Astrocyte (in vitro differentiated cells and primary cell): ENCODE results near the gene SCAANT1. TPM values are rescaled to one million over a fixed set of nuclear protein-coding genes. Genes with fewer than 3 reads are reported as not detected.
A peak's percentile ranks its signal among the peaks of the same experiment; 100 is the strongest.

ENCODE experiments used
- DNase-seq: peaks from one replicate; pipeline ENCODE4 v3.0.0-alpha.2; 2010; ENCODE audit warnings: low read depth
- FAIRE-seq: peaks from 2 replicates; lab custom pipeline; 2011; peaks lifted over from hg19 to GRCh38; lab: Jason Lieb, UNC
- H2AFZ ChIP-seq: 2 replicates; pipeline ENCODE4 v1.6.0; 2012; ENCODE audit warnings: low read depth, low read length, inconsistent platforms
- H3K27ac ChIP-seq: 2 replicates; pipeline ENCODE4 v1.5.1; 2011; ENCODE audit warnings: low read depth, low read length, inconsistent platforms
- H3K27me3 ChIP-seq: 2 replicates; pipeline ENCODE4 v1.6.0; 2011; ENCODE audit warnings: low read length, inconsistent platforms; ENCODE audit not compliant: insufficient read depth
- H3K36me3 ChIP-seq: 2 replicates; pipeline ENCODE4 v1.5.1; 2011; ENCODE audit warnings: low read length, inconsistent platforms; ENCODE audit not compliant: insufficient read depth
- H3K4me1 ChIP-seq: 2 replicates; pipeline ENCODE4 v1.5.1; 2011; ENCODE audit warnings: low read length, inconsistent platforms; ENCODE audit not compliant: insufficient read depth
- H3K4me2 ChIP-seq: 2 replicates; pipeline ENCODE4 v1.6.0; 2012; ENCODE audit warnings: low read length, inconsistent platforms
- H3K4me3 ChIP-seq: 2 replicates; pipeline ENCODE4 v1.5.1; 2011; ENCODE audit warnings: low read depth, mild to moderate bottlenecking, low read length, inconsistent platforms; ENCODE audit not compliant: insufficient read depth
- H3K79me2 ChIP-seq: 2 replicates; pipeline ENCODE4 v1.6.0; 2012; ENCODE audit warnings: mild to moderate bottlenecking, low read length, inconsistent platforms; ENCODE audit not compliant: insufficient read depth
- H3K9ac ChIP-seq: 2 replicates; pipeline ENCODE4 v1.6.0; 2012; ENCODE audit warnings: mild to moderate bottlenecking, low read length, inconsistent platforms
- H3K9me3 ChIP-seq: 2 replicates; pipeline ENCODE4 v1.5.1; 2012; ENCODE audit warnings: low read depth, mild to moderate bottlenecking, low read length, inconsistent platforms; ENCODE audit not compliant: insufficient read depth
- H4K20me1 ChIP-seq: 2 replicates; pipeline ENCODE4 v1.6.0; 2012; ENCODE audit warnings: low read length, inconsistent platforms; ENCODE audit not compliant: insufficient read depth
- H3K27ac Mint-ChIP-seq: one replicate; pipeline ENCODE4 v1.8.0; 2021; ENCODE audit warnings: mild to moderate bottlenecking, mixed read lengths; ENCODE audit not compliant: unreplicated experiment
- H3K27me3 Mint-ChIP-seq: one replicate; pipeline ENCODE4 v1.8.0; 2021; ENCODE audit warnings: low read depth, mixed read lengths; ENCODE audit not compliant: unreplicated experiment
- H3K36me3 Mint-ChIP-seq: one replicate; pipeline ENCODE4 v1.8.0; 2021; ENCODE audit warnings: low read depth, mixed read lengths; ENCODE audit not compliant: unreplicated experiment
- H3K4me1 Mint-ChIP-seq: one replicate; pipeline ENCODE4 v1.8.0; 2021; ENCODE audit warnings: low read depth, mixed read lengths; ENCODE audit not compliant: unreplicated experiment
- H3K4me3 Mint-ChIP-seq: one replicate; pipeline ENCODE4 v1.8.0; 2021; ENCODE audit warnings: mild to moderate bottlenecking, moderate library complexity, mixed read lengths; ENCODE audit not compliant: unreplicated experiment
- H3K9me3 Mint-ChIP-seq: one replicate; pipeline ENCODE4 v1.8.0; 2021; ENCODE audit warnings: mild to moderate bottlenecking, mixed read lengths; ENCODE audit not compliant: unreplicated experiment
- CTCF ChIP-seq: IDR thresholded peaks from 2 replicates; pipeline ENCODE4 v1.5.1; 2011; ENCODE audit warnings: low read depth, mild to moderate bottlenecking, inconsistent platforms, low read length, moderate library complexity; ENCODE audit not compliant: insufficient read depth
- EZH2 ChIP-seq: IDR thresholded peaks from 2 replicates; pipeline ENCODE4 v1.6.1; 2012; ENCODE audit warnings: mild to moderate bottlenecking, low read length, inconsistent platforms; ENCODE audit not compliant: insufficient read depth
- total RNA-seq: library from RNA; stranded (reverse); gene quantifications from 2 replicates; pipeline ENCODE4 v1.2.1, GENCODE V29; 2021

SCAANT1 gene
- total RNA-seq, 1 donor from 2014 or later = not detected

GRCh38 chr3:63934041-63934866, 22.1 kb upstream of the SCAANT1 start:
- Histone ChIP-seq H3K4me1 (peaks cover 5% of the 10 kb centered on the region), H2AFZ (no peak overlapping the region), H3K4me2 (peak overlapping the region; percentile 28), H3K4me3 (no peak overlapping the region), H3K9ac (no peak overlapping the region), H3K36me3 (peaks cover 4% of the 10 kb centered on the region), H3K27me3 (no peaks in the 10 kb centered on the region), H3K9me3 (no peaks in the 10 kb centered on the region), H4K20me1 (peaks cover 90% of the 10 kb centered on the region), H3K79me2 (peaks cover 73% of the 10 kb centered on the region), H3K27ac (no peak overlapping the region)
- TF ChIP-seq EZH2 (no peak), CTCF (no peak)
- peak overlapping the region; percentile 28 for H3K27ac Mint-ChIP-seq
- DNase-seq (no peak), FAIRE-seq (no peak)
- H3K27me3 Mint-ChIP-seq = no peaks in the 10 kb centered on the region
- peaks cover 31% of the 10 kb centered on the region for H3K4me1 Mint-ChIP-seq
- peaks cover 2% of the 10 kb centered on the region for H3K36me3 Mint-ChIP-seq
- H3K9me3 Mint-ChIP-seq = no peaks in the 10 kb centered on the region
- H3K4me3 Mint-ChIP-seq = peak overlapping the region; percentile 41

- Mint-ChIP-seq H3K36me3 (peaks cover 4% of the 10 kb centered on the region), H3K4me1 (peaks cover 30% of the 10 kb centered on the region), H3K4me3 (no peak overlapping the region), H3K9me3 (no peaks in the 10 kb centered on the region), H3K27me3 (no peaks in the 10 kb centered on the region), H3K27ac (no peak overlapping the region)
- H3K9ac ChIP-seq = no peak overlapping the region
- H3K4me1 ChIP-seq = peaks cover 5% of the 10 kb centered on the region
- no peaks in the 10 kb centered on the region for H3K9me3 ChIP-seq
- peaks cover 4% of the 10 kb centered on the region for H3K36me3 ChIP-seq
- H3K4me3 ChIP-seq = no peak overlapping the region
- H3K27ac ChIP-seq = no peak overlapping the region
- FAIRE-seq (no peak), DNase-seq (no peak)
- no peak overlapping the region for H2AFZ ChIP-seq
- TF ChIP-seq EZH2 = no peak
- no peak for TF ChIP-seq CTCF
- H3K79me2 ChIP-seq = peaks cover 77% of the 10 kb centered on the region
- no peak overlapping the region for H3K4me2 ChIP-seq
- no peaks in the 10 kb centered on the region for H3K27me3 ChIP-seq
- H4K20me1 ChIP-seq = peaks cover 88% of the 10 kb centered on the region
Measured at GRCh38 chr3:63933459-63933858, 21.3 kb upstream of the SCAANT1 start.
